Trophoblast cell (in vitro differentiated cells and primary cell): ENCODE results near the gene CAMTA2.

Experiments
- DNase-seq, 2 donors: peaks; one replicate each; pipeline ENCODE4 v3.0.0-alpha.2; 2016
- H2AFZ ChIP-seq: 2 replicates; pipeline ENCODE4 v1.6.1; 2013; ENCODE audit warnings: low read length, moderate library complexity, mild to moderate bottlenecking; ENCODE audit not compliant: insufficient read depth, poor library complexity
- H2AK5ac ChIP-seq: 2 replicates; pipeline ENCODE4 v1.6.1; 2013; ENCODE audit warnings: mild to moderate bottlenecking, low read length
- H2BK120ac ChIP-seq: 2 replicates; pipeline ENCODE4 v1.6.1; 2013; ENCODE audit warnings: low read length, mild to moderate bottlenecking, moderate library complexity; ENCODE audit not compliant: insufficient read depth, poor library complexity
- H2BK12ac ChIP-seq: 2 replicates; pipeline ENCODE4 v1.6.1; 2013; ENCODE audit warnings: mild to moderate bottlenecking, low read length, moderate library complexity
- H2BK5ac ChIP-seq: 2 replicates; pipeline ENCODE4 v1.6.1; 2013; ENCODE audit warnings: low read length, low read depth, moderate library complexity, mild to moderate bottlenecking; ENCODE audit not compliant: poor library complexity
- H3K14ac ChIP-seq: 2 replicates; pipeline ENCODE4 v1.6.1; 2013; ENCODE audit warnings: mild to moderate bottlenecking, low read length
- H3K18ac ChIP-seq: 2 replicates; pipeline ENCODE4 v1.6.1; 2013; ENCODE audit warnings: mild to moderate bottlenecking, low read length
- H3K23ac ChIP-seq: 2 replicates; pipeline ENCODE4 v1.6.1; 2013; ENCODE audit warnings: low read length
- H3K27ac ChIP-seq: 2 replicates; pipeline ENCODE4 v1.5.1; 2013; ENCODE audit warnings: low read depth, mild to moderate bottlenecking, inconsistent platforms, low read length, moderate library complexity
- H3K27me3 ChIP-seq: 2 replicates; pipeline ENCODE4 v1.6.1; 2013; ENCODE audit warnings: inconsistent platforms, mild to moderate bottlenecking, low read length, moderate library complexity; ENCODE audit not compliant: insufficient read depth
- H3K36me3 ChIP-seq, 2 experiments: 1 replicate in 1 of 2; 2 replicates in 1 of 2; pipeline ENCODE4 v1.6.1; 2013; ENCODE audit warnings: low read length in 2 of 2, mild to moderate bottlenecking in 2 of 2, moderate library complexity in 1 of 2; ENCODE audit not compliant: insufficient read depth in 2 of 2, control insufficient read depth in 1 of 2
- H3K4ac ChIP-seq: 2 replicates; pipeline ENCODE4 v1.6.1; 2013; ENCODE audit warnings: low read depth, mild to moderate bottlenecking, low read length, moderate library complexity
- H3K4me1 ChIP-seq, 2 experiments: 1 replicate in 1 of 2; 2 replicates in 1 of 2; pipeline ENCODE4 v1.6.1; 2013; ENCODE audit warnings: low read length in 2 of 2, mild to moderate bottlenecking in 2 of 2, moderate library complexity in 1 of 2; ENCODE audit not compliant: insufficient read depth in 2 of 2, control insufficient read depth in 1 of 2
- H3K4me2 ChIP-seq: 2 replicates; pipeline ENCODE4 v1.6.1; 2013; ENCODE audit warnings: inconsistent platforms, mild to moderate bottlenecking, low read length, moderate library complexity
- H3K4me3 ChIP-seq: 2 replicates; pipeline ENCODE4 v1.5.1; 2013; ENCODE audit warnings: mild to moderate bottlenecking, low read depth, low read length, inconsistent platforms
- H3K79me1 ChIP-seq: one replicate; pipeline ENCODE4 v1.6.1; 2013; ENCODE audit warnings: low read length
- H3K79me2 ChIP-seq: 2 replicates; pipeline ENCODE4 v1.6.1; 2013; ENCODE audit warnings: low read length, mild to moderate bottlenecking; ENCODE audit not compliant: control insufficient read depth, insufficient read depth, poor library complexity
- H3K9ac ChIP-seq: 2 replicates; pipeline ENCODE4 v1.6.1; 2013; ENCODE audit warnings: mild to moderate bottlenecking, low read length
- H3K9me3 ChIP-seq: 2 replicates; pipeline ENCODE4 v1.6.1; 2013; ENCODE audit warnings: low read depth, mild to moderate bottlenecking, control low read depth, inconsistent platforms, low read length; ENCODE audit not compliant: insufficient read depth
- H4K12ac ChIP-seq: 2 replicates; pipeline ENCODE4 v1.6.1; 2013; ENCODE audit warnings: low read depth, mild to moderate bottlenecking, low read length, moderate library complexity
- H4K8ac ChIP-seq: 2 replicates; pipeline ENCODE4 v1.6.1; 2013; ENCODE audit warnings: low read depth, mild to moderate bottlenecking, low read length, moderate library complexity
- H4K91ac ChIP-seq: one replicate; pipeline ENCODE4 v1.6.1; 2013; ENCODE audit warnings: low read depth, mild to moderate bottlenecking, low read length, moderate library complexity
- WGBS: extraction: QIAGEN DNeasy Blood & Tissue Kit; methylation state at CpG from one replicate; pipeline ENCODE4 v1.1.7; 2013; ENCODE audit warnings: missing lambda C conversion rate; ENCODE audit not compliant: insufficient read length, insufficient coverage; ENCODE audit errors: extremely low coverage; 5-methylcytosine and 5-hydroxymethylcytosine counted together

The CAMTA2 gene

GRCh38 chr17:4955091-4955490 lies 32.4 kb downstream of the CAMTA2 start:
- Histone ChIP-seq H3K27me3 (no peaks in the 10 kb centered on the region), H3K4me1 (peaks cover 11 to 20% of the 10 kb centered on the region in 2 experiments), H3K4ac (no peak overlapping the region), H2AK5ac (peak overlapping the region; percentile 32), H2BK5ac (no peak overlapping the region), H4K12ac (no peak overlapping the region), H3K14ac (no peak overlapping the region), H3K36me3 (peaks cover 9 to 11% of the 10 kb centered on the region in 2 experiments), H4K8ac (no peak overlapping the region), H3K79me2 (peaks cover 3% of the 10 kb centered on the region), H2AFZ (no peak overlapping the region), H3K23ac (no peak overlapping the region), H4K91ac (no peak overlapping the region), H2BK12ac (peak overlapping the region; percentile 29), H3K18ac (no peak overlapping the region), H3K4me2 (no peak overlapping the region), H3K9me3 (peaks cover 2% of the 10 kb centered on the region), H3K4me3 (no peak overlapping the region), H2BK120ac (no peak overlapping the region), H3K9ac (no peak overlapping the region), H3K27ac (no peak overlapping the region), H3K79me1 (peaks cover 6% of the 10 kb centered on the region)
- no peak for DNase-seq
- no CpG with 5 or more reads among the region's 8 CpGs for WGBS

GRCh38 chr17:4953451-4953961 lies 34.0 kb downstream of the CAMTA2 start:
- no peak overlapping the region for H2AK5ac ChIP-seq
- H4K12ac ChIP-seq = no peak overlapping the region
- H3K4me1 ChIP-seq = peaks cover 11 to 21% of the 10 kb centered on the region in 2 experiments
- peaks cover 2% of the 10 kb centered on the region for H3K9me3 ChIP-seq
- H2AFZ ChIP-seq = no peak overlapping the region
- H2BK120ac ChIP-seq = peak overlapping the region; percentile 3
- H3K79me1 ChIP-seq = peaks cover 20% of the 10 kb centered on the region
- no peak overlapping the region for H3K9ac ChIP-seq
- H2BK5ac ChIP-seq = no peak overlapping the region
- H3K4me3 ChIP-seq = no peak overlapping the region
- no peak overlapping the region for H3K4ac ChIP-seq
- H3K14ac ChIP-seq = peak overlapping the region; percentile 2
- no peaks in the 10 kb centered on the region for H3K27me3 ChIP-seq
- no peak overlapping the region for H3K4me2 ChIP-seq
- H3K23ac ChIP-seq = no peak overlapping the region
- H4K91ac ChIP-seq = peak overlapping the region; percentile 5
- H3K36me3 ChIP-seq = peaks cover 0 to 2% of the 10 kb centered on the region in 2 experiments
- peak overlapping the region; percentile 42 for H2BK12ac ChIP-seq
- WGBS = no CpG with 5 or more reads among the region's 14 CpGs
- peak overlapping the region; percentile 23 for H3K27ac ChIP-seq
- no peak overlapping the region for H4K8ac ChIP-seq
- no peak overlapping the region for H3K18ac ChIP-seq
- H3K79me2 ChIP-seq = peaks cover 10% of the 10 kb centered on the region
- DNase-seq = no peak

GRCh38 chr17:4951486-4951885 lies 36.0 kb downstream of the CAMTA2 start:
- Histone ChIP-seq H2BK120ac (no peak overlapping the region), H3K9ac (no peak overlapping the region), H3K4me2 (no peak overlapping the region), H4K91ac (no peak overlapping the region), H3K14ac (no peak overlapping the region), H3K79me1 (peaks cover 30% of the 10 kb centered on the region), H3K36me3 (peaks cover 5% of the 10 kb centered on the region in 2 experiments), H3K4me1 (peaks cover 12 to 23% of the 10 kb centered on the region in 2 experiments), H4K8ac (no peak overlapping the region), H2AFZ (no peak overlapping the region), H2BK12ac (peak overlapping the region; percentile 42), H3K79me2 (peaks cover 25% of the 10 kb centered on the region), H3K27ac (no peak overlapping the region), H3K27me3 (no peaks in the 10 kb centered on the region), H2AK5ac (no peak overlapping the region), H3K23ac (no peak overlapping the region), H3K9me3 (peaks cover 4% of the 10 kb centered on the region), H2BK5ac (no peak overlapping the region), H3K18ac (peak overlapping the region; percentile 48), H3K4me3 (no peak overlapping the region), H3K4ac (no peak overlapping the region), H4K12ac (no peak overlapping the region)
- no peak for DNase-seq
- no CpG with 5 or more reads among the region's 3 CpGs for WGBS

- Histone ChIP-seq H3K4me3 (peak within 1 kb of the TSS; percentile 63), H2AK5ac (peak within 1 kb of the TSS; percentile 60), H4K91ac (peak within 1 kb of the TSS; percentile 97), H4K12ac (peak within 1 kb of the TSS; percentile 68), H3K18ac (peak within 1 kb of the TSS; percentile 89), H3K79me2 (peaks cover 26% of the 10 kb centered on the region), H3K27ac (peak within 1 kb of the TSS; percentile 100), H2BK120ac (peak within 1 kb of the TSS; percentile 84), H3K9me3 (peaks cover 1% of the 10 kb centered on the region), H3K23ac (no peak within 1 kb of the TSS), H3K4me2 (peak within 1 kb of the TSS; percentile 78), H3K79me1 (peaks cover 30% of the 10 kb centered on the region), H4K8ac (peak within 1 kb of the TSS; percentile 93), H3K4ac (peak within 1 kb of the TSS; percentile 81), H3K27me3 (no peaks in the 10 kb centered on the region), H2AFZ (peak within 1 kb of the TSS; percentile 53), H2BK12ac (peak within 1 kb of the TSS; percentile 42), H3K14ac (peak within 1 kb of the TSS; percentile 89), H3K36me3 (peaks cover 8 to 12% of the 10 kb centered on the region in 2 experiments), H3K4me1 (peaks cover 15 to 29% of the 10 kb centered on the region in 2 experiments), H2BK5ac (peak within 1 kb of the TSS; percentile 93), H3K9ac (peak within 1 kb of the TSS; percentile 95)
- no peak for DNase-seq
- WGBS = no CpG with 5 or more reads among the region's 7 CpGs
Measured at GRCh38 chr17:4950746-4951204, 36.7 kb downstream of the CAMTA2 start, which contains the start of gene ENO3. TSS of gene ENO3 (plus strand) at chr17:4951119. CDS start at chr17:4951830, 711 bp downstream.
